NB4 (cell line): ENCODE results near the gene C14orf119.

ENCODE experiments used
- CTCF ChIP-seq: IDR thresholded peaks from one replicate; pipeline ENCODE4 v1.5.1; 2012; ENCODE audit warnings: low read depth, low read length
- POLR2A ChIP-seq: IDR thresholded peaks from 2 replicates; pipeline ENCODE4 v1.6.1; 2011; ENCODE audit warnings: mild to moderate bottlenecking; ENCODE audit not compliant: insufficient read length; ENCODE audit errors: extremely low read depth

GRCh38 chr14:23121361-23121771 lies 26.1 kb downstream of the C14orf119 start:
- TF ChIP-seq CTCF = no peak
- no peak for TF ChIP-seq POLR2A
